B cell (primary cell): ENCODE results near the gene URB1.

Experiments used
- EZH2 ChIP-seq: IDR thresholded peaks from 2 replicates; pipeline ENCODE4 v1.6.1; 2012; ENCODE audit warnings: borderline replicate concordance, low read depth, mild to moderate bottlenecking, moderate library complexity, low read length; ENCODE audit not compliant: insufficient read depth, poor library complexity, severe bottlenecking
- TF ChIP-seq, protein P1 (sequence below): fragments of 200-600 bp; IDR thresholded peaks from one replicate; pipeline ENCODE4 v1.8.0; 2022; ENCODE audit warnings: antibody characterized with exemption, mild to moderate bottlenecking

GRCh38 chr21:32424674-32425073 is 31.9 kb upstream of the URB1 start:
- TF ChIP-seq, protein P1, sequence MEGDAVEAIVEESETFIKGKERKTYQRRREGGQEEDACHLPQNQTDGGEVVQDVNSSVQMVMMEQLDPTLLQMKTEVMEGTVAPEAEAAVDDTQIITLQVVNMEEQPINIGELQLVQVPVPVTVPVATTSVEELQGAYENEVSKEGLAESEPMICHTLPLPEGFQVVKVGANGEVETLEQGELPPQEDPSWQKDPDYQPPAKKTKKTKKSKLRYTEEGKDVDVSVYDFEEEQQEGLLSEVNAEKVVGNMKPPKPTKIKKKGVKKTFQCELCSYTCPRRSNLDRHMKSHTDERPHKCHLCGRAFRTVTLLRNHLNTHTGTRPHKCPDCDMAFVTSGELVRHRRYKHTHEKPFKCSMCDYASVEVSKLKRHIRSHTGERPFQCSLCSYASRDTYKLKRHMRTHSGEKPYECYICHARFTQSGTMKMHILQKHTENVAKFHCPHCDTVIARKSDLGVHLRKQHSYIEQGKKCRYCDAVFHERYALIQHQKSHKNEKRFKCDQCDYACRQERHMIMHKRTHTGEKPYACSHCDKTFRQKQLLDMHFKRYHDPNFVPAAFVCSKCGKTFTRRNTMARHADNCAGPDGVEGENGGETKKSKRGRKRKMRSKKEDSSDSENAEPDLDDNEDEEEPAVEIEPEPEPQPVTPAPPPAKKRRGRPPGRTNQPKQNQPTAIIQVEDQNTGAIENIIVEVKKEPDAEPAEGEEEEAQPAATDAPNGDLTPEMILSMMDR, result no peak
- no peak for TF ChIP-seq EZH2
